Activated B cell treated with CpG ODN at 0.5 μM for 24 hours (primary cell): ENCODE results near the gene NEB. TPM values are rescaled to one million over a fixed set of nuclear protein-coding genes. Genes with fewer than 3 reads are reported as not detected.
"Not testable (repeated sequence)": the region's sequence is repeated elsewhere in the genome, so short reads cannot be mapped to it uniquely, and the experiment has no call there.

ENCODE experiments used
- ATAC-seq: fragments of 200-7000 bp; cut with Tn5 transposase; one replicate; pipeline ENCODE4 v1.10.0; 2021; ENCODE audit warnings: low read depth, mild to moderate bottlenecking, moderate library complexity
- CTCF ChIA-PET: fragments of 350-600 bp; sonication (Branson Sonifier 250); formaldehyde crosslinking; loops from one replicate; lab custom pipeline; 2021; ENCODE audit warnings: antibody characterized with exemption; lab: Charles Lee
- POLR2A ChIA-PET: fragments of 350-600 bp; sonication (Branson Sonifier 250); formaldehyde crosslinking; loops from one replicate; lab custom pipeline; 2021; ENCODE audit warnings: antibody characterized with exemption; lab: Charles Lee
- DNase-seq: peaks from one replicate; pipeline ENCODE4 v3.0.0; 2022
- H3K27ac Mint-ChIP-seq: one replicate; pipeline ENCODE4 v1.8.0; 2020; ENCODE audit warnings: mixed read lengths
- H3K27me3 Mint-ChIP-seq: one replicate; pipeline ENCODE4 v1.8.0; 2021; ENCODE audit warnings: mixed read lengths
- H3K36me3 Mint-ChIP-seq: one replicate; pipeline ENCODE4 v1.8.0; 2021; ENCODE audit warnings: low read depth, mixed read lengths
- H3K4me1 Mint-ChIP-seq: one replicate; pipeline ENCODE4 v1.8.0; 2021; ENCODE audit warnings: mixed read lengths
- H3K4me3 Mint-ChIP-seq: one replicate; pipeline ENCODE4 v1.8.0; 2020; ENCODE audit warnings: mild to moderate bottlenecking, mixed read lengths
- H3K9me3 Mint-ChIP-seq: one replicate; pipeline ENCODE4 v1.8.0; 2020; ENCODE audit warnings: mixed read lengths
- CTCF ChIP-seq: fragments of 200-600 bp; IDR thresholded peaks from one replicate; pipeline ENCODE4 v1.8.0; 2022; ENCODE audit warnings: antibody characterized with exemption, mild to moderate bottlenecking
- intact Hi-C: fragments of 100-400 bp; cut with micrococcal nuclease; formaldehyde crosslinking; loops from one replicate; pipeline ENCODE4 v1.15.1; 2024
- total RNA-seq: library from RNA; stranded (reverse); gene quantifications from 2 replicates; pipeline ENCODE4 v1.2.3, GENCODE V29; 2022

The NEB gene
- total RNA-seq, 1 donor from 2014 or later = 1.2 TPM

DNA sequence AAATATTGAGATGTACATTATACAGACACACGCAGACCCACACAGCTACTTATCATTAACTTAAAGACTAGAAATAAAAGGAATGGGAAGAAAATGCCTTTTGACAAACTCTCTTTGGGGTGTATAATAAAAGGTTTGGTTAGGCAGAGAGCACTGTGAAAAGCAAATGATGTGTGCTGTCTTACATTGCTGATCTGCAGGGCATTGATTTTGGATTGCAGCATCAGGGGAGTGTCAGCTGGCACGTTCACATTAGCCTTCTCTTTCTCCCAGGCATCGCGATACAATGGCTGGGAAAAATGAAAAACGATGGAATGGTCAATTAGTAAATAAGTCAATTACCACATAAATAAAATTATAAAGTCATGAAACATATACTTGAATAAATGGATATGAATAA, 131.9 kb downstream of the NEB start:
- H3K36me3 Mint-ChIP-seq, CTCF ChIA-PET, ATAC-seq, DNase-seq, POLR2A ChIA-PET, intact Hi-C loops, H3K4me3 Mint-ChIP-seq, H3K27me3 Mint-ChIP-seq, H3K27ac Mint-ChIP-seq, H3K9me3 Mint-ChIP-seq, H3K4me1 Mint-ChIP-seq: not testable (repeated sequence)

- H3K27me3 Mint-ChIP-seq, H3K9me3 Mint-ChIP-seq, H3K4me3 Mint-ChIP-seq: not testable (repeated sequence)
These were observed 132.5 kb downstream of the NEB start for GRCh38 chr2:151601803-151602202.

GRCh38 chr2:151596903-151597608, 137.2 kb downstream of the NEB start:
- DNase-seq, H3K4me1 Mint-ChIP-seq: not testable (repeated sequence)

More at GRCh38 chr2:151601803-151602202, 132.5 kb downstream of the NEB start:
- H3K27ac Mint-ChIP-seq, H3K36me3 Mint-ChIP-seq, POLR2A ChIA-PET, CTCF ChIA-PET, H3K4me1 Mint-ChIP-seq, intact Hi-C loops, DNase-seq: not testable (repeated sequence)
- peak; percentile 67 for ATAC-seq

DNA sequence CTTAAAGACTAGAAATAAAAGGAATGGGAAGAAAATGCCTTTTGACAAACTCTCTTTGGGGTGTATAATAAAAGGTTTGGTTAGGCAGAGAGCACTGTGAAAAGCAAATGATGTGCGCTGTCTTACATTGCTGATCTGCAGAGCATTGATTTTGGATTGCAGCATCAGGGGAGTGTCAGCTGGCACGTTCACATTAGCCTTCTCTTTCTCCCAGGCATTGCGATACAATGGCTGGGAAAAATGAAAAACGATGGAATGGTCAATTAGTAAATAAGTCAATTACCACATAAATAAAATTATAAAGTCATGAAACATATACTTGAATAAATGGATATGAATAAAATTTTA, 142.4 kb downstream of the NEB start:
- H3K9me3 Mint-ChIP-seq, POLR2A ChIA-PET, H3K4me3 Mint-ChIP-seq, H3K27ac Mint-ChIP-seq, H3K27me3 Mint-ChIP-seq, intact Hi-C loops, ATAC-seq, H3K36me3 Mint-ChIP-seq, DNase-seq, H3K4me1 Mint-ChIP-seq, CTCF ChIA-PET: not testable (repeated sequence)

More at GRCh38 chr2:151596903-151597608, 137.2 kb downstream of the NEB start:
- H3K27ac Mint-ChIP-seq, ATAC-seq, H3K4me3 Mint-ChIP-seq, H3K9me3 Mint-ChIP-seq, H3K36me3 Mint-ChIP-seq, POLR2A ChIA-PET, intact Hi-C loops, CTCF ChIA-PET, H3K27me3 Mint-ChIP-seq: not testable (repeated sequence)

GRCh38 chr2:151591250-151591907, 142.9 kb downstream of the NEB start:
- POLR2A ChIA-PET, H3K4me1 Mint-ChIP-seq, H3K27ac Mint-ChIP-seq, H3K27me3 Mint-ChIP-seq, H3K36me3 Mint-ChIP-seq, intact Hi-C loops, H3K4me3 Mint-ChIP-seq, H3K9me3 Mint-ChIP-seq, CTCF ChIA-PET: not testable (repeated sequence)
- DNase-seq (peak; percentile 19), ATAC-seq (peak; percentile 66)

DNA sequence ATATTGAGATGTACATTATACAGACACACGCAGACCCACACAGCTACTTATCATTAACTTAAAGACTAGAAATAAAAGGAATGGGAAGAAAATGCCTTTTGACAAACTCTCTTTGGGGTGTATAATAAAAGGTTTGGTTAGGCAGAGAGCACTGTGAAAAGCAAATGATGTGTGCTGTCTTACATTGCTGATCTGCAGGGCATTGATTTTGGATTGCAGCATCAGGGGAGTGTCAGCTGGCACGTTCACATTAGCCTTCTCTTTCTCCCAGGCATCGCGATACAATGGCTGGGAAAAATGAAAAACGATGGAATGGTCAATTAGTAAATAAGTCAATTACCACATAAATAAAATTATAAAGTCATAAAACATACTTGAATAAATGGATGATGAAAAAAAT, 153.0 kb downstream of the NEB start:
- H3K27me3 Mint-ChIP-seq, DNase-seq, ATAC-seq, H3K27ac Mint-ChIP-seq, H3K9me3 Mint-ChIP-seq, H3K4me3 Mint-ChIP-seq, H3K36me3 Mint-ChIP-seq, POLR2A ChIA-PET, intact Hi-C loops, CTCF ChIA-PET, H3K4me1 Mint-ChIP-seq: not testable (repeated sequence)

DNA sequence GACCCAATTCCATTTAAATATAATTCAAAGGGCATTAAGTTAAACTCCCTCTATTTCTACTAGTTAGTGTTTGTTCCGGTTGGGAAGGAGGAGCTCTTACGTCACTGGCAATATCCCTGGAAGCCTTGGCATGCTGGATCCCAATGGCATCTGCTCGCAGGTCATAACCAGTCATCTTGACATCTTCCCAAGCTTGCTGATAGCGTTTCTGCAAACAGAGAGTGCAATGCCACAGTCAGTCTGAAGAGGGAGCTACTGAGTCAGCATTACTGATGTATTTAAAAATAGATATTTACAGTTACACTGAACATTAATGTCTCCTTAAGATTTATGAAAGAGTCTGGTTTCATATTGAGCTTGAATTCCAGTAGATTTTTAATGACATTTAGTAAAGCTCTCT, 153.6 kb downstream of the NEB start:
- not testable (repeated sequence) for H3K27me3 Mint-ChIP-seq
- ATAC-seq = peak; percentile 47

DNA sequence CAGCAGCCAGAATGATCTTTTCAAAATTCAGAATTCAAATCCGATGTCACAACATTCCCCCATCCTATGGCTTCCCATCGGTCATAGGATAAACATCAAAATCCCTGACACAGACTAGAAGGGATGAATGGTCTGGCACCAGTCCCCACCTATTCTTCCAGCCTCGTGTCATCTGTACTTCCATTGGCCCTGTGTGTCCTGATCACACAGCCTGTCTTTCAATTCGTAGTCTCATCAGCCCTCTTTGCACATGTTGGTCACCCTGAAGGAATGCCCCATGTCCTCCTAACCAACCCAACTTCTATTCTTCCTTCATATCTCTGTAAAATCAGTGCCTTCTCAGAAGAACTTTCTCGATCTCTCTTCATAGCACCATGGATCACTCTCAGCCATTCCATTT, 157.2 kb downstream of the NEB start:
- Mint-ChIP-seq H3K4me1 (no peaks in the 10 kb centered on the region), H3K27ac (no peak overlapping the region), H3K36me3 (no peaks in the 10 kb centered on the region), H3K27me3 (no peaks in the 10 kb centered on the region), H3K9me3 (no peaks in the 10 kb centered on the region), H3K4me3 (no peak overlapping the region)
- intact Hi-C loops = no loop called here
- TF ChIP-seq CTCF = no peak
- ChIA-PET POLR2A (no interaction called here), CTCF (no interaction called here)
- ATAC-seq (no peak), DNase-seq (no peak)

More for the DNA sequence above, 153.6 kb downstream of the NEB start:
- H3K4me1 Mint-ChIP-seq, H3K27ac Mint-ChIP-seq, intact Hi-C loops, H3K36me3 Mint-ChIP-seq, POLR2A ChIA-PET, H3K4me3 Mint-ChIP-seq, DNase-seq, H3K9me3 Mint-ChIP-seq, CTCF ChIA-PET: not testable (repeated sequence)
